Measurements from ENCODE around the gene SLC6A13. TPM values are rescaled to one million over a fixed set of nuclear protein-coding genes. Genes with fewer than 3 reads are reported as not detected.
"Not testable (repeated sequence)": the region's sequence is repeated elsewhere in the genome, so short reads cannot be mapped to it uniquely, and the experiment has no call there.

The SLC6A13 gene
- total RNA-seq, 4 donors from 2014 or later: not detected

GRCh38 chr12:218728-219590 is 43.7 kb downstream of the SLC6A13 start:
- 78% methylated on average over 24 of the region's 30 CpGs for WGBS
- intact Hi-C loops (cut with DNase I): no loop called here
- no peak overlapping the region for H3K27ac ChIP-seq (replicated peaks in 1 of 4)
- peaks cover 0 to 75% (median 0%) of the 10 kb centered on the region in 4 donors for H3K27me3 ChIP-seq
- H3K4me3 ChIP-seq: no peak overlapping the region
- no peaks in the 10 kb centered on the region for H3K9me3 ChIP-seq
- H3K36me3 ChIP-seq: no peaks in the 10 kb centered on the region
- no peak for DNase-seq (ENCODE audit: extremely low spot score)
- TF ChIP-seq POLR2A (IDR thresholded peaks at IDR 0.05; ENCODE audit: low read depth) (no peak), POLR2AphosphoS5 (IDR thresholded peaks at IDR 0.05) (no peak), CTCF (IDR thresholded peaks at IDR 0.05) (no peak), EP300 (IDR thresholded peaks at IDR 0.05) (no peak)
- no peaks in the 10 kb centered on the region for H3K4me1 ChIP-seq

DNA sequence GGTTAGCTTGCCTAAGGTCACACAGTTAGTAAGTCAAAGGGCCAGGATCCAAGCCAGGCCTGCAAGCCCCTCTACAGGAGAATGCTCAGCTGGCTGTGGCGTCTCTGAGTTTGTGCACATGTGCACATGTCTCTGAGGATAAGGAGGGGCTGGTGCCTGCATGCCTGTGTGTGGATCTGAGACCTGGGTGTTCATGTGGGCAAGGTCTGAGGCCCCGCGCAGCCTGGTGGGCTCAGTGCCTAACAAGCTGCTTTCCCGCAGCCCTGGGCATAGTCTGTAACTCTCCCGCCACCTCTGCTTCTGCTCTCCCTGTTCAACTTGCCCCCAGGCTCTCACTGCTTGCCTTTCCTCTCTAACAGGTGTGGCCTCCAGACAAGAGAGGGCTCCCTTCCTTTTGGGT is 44.4 kb downstream of the SLC6A13 start:
- H3K36me3 ChIP-seq: no peaks in the 10 kb centered on the region
- intact Hi-C loops (cut with DNase I): no loop called here
- no peak overlapping the region for H3K27ac ChIP-seq (replicated peaks in 1 of 4)
- H3K9me3 ChIP-seq: no peaks in the 10 kb centered on the region
- WGBS: 85% methylated on average over 5 of the region's 5 CpGs
- H3K27me3 ChIP-seq: peaks cover 0 to 77% (median 0%) of the 10 kb centered on the region in 4 donors
- DNase-seq (ENCODE audit: extremely low spot score): no peak
- TF ChIP-seq CTCF (IDR thresholded peaks at IDR 0.05): no peak
- TF ChIP-seq POLR2A (IDR thresholded peaks at IDR 0.05; ENCODE audit: low read depth): no peak
- no peak for TF ChIP-seq EP300 (IDR thresholded peaks at IDR 0.05)
- H3K4me1 ChIP-seq: peaks cover 0 to 5% (median 0%) of the 10 kb centered on the region in 4 donors
- no peak overlapping the region for H3K4me3 ChIP-seq

DNA sequence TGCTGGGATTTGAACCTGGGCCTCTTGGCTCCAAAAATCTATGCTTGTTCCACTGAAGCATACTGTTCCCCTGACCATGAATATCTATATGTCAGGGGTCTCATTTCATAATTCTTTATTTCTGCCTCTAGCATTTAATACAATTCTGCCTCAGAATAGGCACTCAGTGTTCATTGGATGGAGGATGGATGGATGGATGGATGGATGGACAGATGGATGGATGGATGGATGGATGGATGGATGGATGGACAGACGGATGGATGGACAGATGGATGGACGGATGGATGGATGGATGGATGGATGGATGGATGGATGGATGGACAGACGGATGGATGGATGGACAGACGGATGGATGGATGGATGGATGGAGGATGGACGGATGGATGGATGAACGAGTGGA is 45.6 kb downstream of the SLC6A13 start:
- H3K27ac ChIP-seq (replicated peaks in 1 of 4); H3K36me3 ChIP-seq; H3K4me3 ChIP-seq; H3K4me1 ChIP-seq; H3K9me3 ChIP-seq; intact Hi-C loops (cut with DNase I); DNase-seq (ENCODE audit: extremely low spot score): not testable (repeated sequence)
- H3K27me3 ChIP-seq: peaks cover 0 to 89% (median 0%) of the 10 kb centered on the region in 4 donors
- 81% methylated on average over 6 of the region's 6 CpGs for WGBS

DNA sequence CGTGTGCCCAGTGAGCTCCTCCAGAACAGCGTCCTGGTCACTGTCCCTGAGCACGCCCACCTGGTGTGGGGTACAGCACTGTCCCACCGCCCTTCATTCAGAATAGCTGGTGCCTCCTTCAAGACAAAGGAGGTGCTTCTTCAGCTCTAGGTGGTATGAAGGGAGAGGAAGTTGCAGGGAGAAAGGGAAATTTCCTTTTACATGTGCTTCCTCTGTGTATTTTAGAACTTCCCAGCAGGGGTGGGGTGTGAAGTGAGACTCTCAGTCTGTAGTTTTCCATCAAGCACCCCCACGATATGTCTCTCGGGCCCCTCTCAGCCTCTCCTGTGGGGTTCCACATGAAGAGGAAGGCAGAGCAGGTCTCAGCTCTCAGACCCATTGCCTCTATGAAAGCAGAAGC is 47.5 kb downstream of the SLC6A13 start:
- H3K27me3 ChIP-seq: peaks cover 0 to 83% (median 0%) of the 10 kb centered on the region in 4 donors
- no peak for TF ChIP-seq EP300 (IDR thresholded peaks at IDR 0.05)
- no peak for TF ChIP-seq POLR2AphosphoS5 (IDR thresholded peaks at IDR 0.05)
- TF ChIP-seq CTCF (IDR thresholded peaks at IDR 0.05): no peak
- TF ChIP-seq POLR2A (IDR thresholded peaks at IDR 0.05; ENCODE audit: low read depth): no peak
- no peaks in the 10 kb centered on the region for H3K36me3 ChIP-seq
- no peak for DNase-seq (ENCODE audit: extremely low spot score)
- 92% methylated on average over 6 of the region's 6 CpGs for WGBS
- no peak overlapping the region for H3K4me3 ChIP-seq
- peaks cover 0 to 6% (median 2%) of the 10 kb centered on the region in 4 donors for H3K4me1 ChIP-seq
- H3K9me3 ChIP-seq: no peaks in the 10 kb centered on the region
- no peak overlapping the region for H3K27ac ChIP-seq (replicated peaks in 1 of 4)
- intact Hi-C loops (cut with DNase I): no loop called here

DNA sequence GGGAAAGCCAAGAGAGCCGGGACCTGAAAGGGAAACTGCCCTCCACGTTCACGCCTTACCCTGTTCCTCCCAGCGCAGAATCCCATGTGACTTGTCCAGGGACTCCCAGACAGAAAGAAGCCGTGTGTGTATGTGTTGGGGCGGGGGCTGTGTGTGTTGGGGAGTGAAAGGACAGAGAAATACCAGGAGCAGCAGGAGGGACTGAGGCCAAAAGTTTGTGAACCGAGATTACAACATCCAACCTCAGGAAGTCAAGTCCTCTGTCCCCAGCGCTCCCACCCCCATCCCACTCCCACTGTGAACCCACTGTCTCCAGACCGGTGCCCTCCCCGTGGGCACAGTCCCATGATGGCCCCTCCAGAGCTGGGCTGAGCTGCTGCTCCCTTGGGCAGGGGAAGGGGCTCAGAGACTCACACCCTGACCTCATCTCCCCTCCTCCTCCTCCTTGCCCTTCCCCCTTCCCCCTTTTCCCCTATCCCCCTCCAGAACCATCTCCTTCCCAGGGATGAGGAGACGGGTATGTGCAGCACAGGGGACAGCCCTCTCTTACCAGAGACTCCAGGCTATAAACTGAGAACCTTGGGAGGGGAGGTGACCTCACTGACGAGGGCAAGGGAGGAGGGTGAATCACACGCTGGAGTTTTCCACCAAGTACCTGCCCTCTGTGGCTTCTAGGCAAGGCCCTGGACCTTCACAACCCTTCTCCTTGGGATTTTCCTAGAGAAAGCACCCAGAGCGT is 48.5 kb downstream of the SLC6A13 start, which contains the start of gene SLC6A12:
Gene SLC6A12, minus strand, starts transcription at position 155 of the 739 bp plus-strand sequence. CDS start 4,171 bp downstream, outside the sequence.
- DNase-seq (ENCODE audit: extremely low spot score): no peak
- peaks cover 0 to 6% (median 2%) of the 10 kb centered on the region in 4 donors for H3K4me1 ChIP-seq
- H3K27ac ChIP-seq (replicated peaks in 1 of 4): no peak within 1 kb of the TSS
- intact Hi-C loops (cut with DNase I): no loop called here
- no peak within 1 kb of the TSS for H3K4me3 ChIP-seq
- no peaks in the 10 kb centered on the region for H3K9me3 ChIP-seq
- 43% methylated on average over 14 of the region's 14 CpGs for WGBS
- H3K36me3 ChIP-seq: no peaks in the 10 kb centered on the region
- peaks cover 0 to 81% (median 0%) of the 10 kb centered on the region in 4 donors for H3K27me3 ChIP-seq
- TF ChIP-seq POLR2AphosphoS5 (IDR thresholded peaks at IDR 0.05): no peak
- TF ChIP-seq CTCF (IDR thresholded peaks at IDR 0.05): no peak
- TF ChIP-seq EP300 (IDR thresholded peaks at IDR 0.05): no peak
- no peak for TF ChIP-seq POLR2A (IDR thresholded peaks at IDR 0.05; ENCODE audit: low read depth)
